AG04450 (cell line): ENCODE results near the gene RANBP2. TPM values are rescaled to one million over a fixed set of nuclear protein-coding genes. Genes with fewer than 3 reads are reported as not detected.
A peak's percentile ranks its signal among the peaks of the same experiment; 100 is the strongest.
"Not testable (repeated sequence)": the region's sequence is repeated elsewhere in the genome, so short reads cannot be mapped to it uniquely, and the experiment has no call there.

Experiments
- CTCF ChIA-PET: fragments of 300-600, 350-600 bp; formaldehyde crosslinking; extraction: SDS; loops from one replicate; lab custom pipeline; 2022; ENCODE audit warnings: antibody characterized with exemption, inconsistent platforms; lab: Charles Lee
- POLR2A ChIA-PET: fragments of 350-600 bp; formaldehyde crosslinking; extraction: SDS; loops from one replicate; lab custom pipeline; 2021; ENCODE audit warnings: antibody characterized with exemption, inconsistent platforms; lab: Yijun Ruan, JAX
- DNase-seq: peaks from one replicate; pipeline ENCODE4 v3.0.0-alpha.2; 2011; ENCODE audit warnings: low read depth, low spot score
- H3K27ac ChIP-seq: one replicate; pipeline ENCODE4 v1.5.1; 2012; ENCODE audit warnings: low read depth, low read length, control low read depth
- H3K27me3 ChIP-seq: one replicate; pipeline ENCODE4 v1.6.0; 2012; ENCODE audit warnings: low read length; ENCODE audit not compliant: control insufficient read depth, insufficient read depth
- H3K4me3 ChIP-seq: 2 replicates; pipeline ENCODE4 v1.5.1; 2011; ENCODE audit warnings: mild to moderate bottlenecking, low read depth, low read length, control low read depth
- H3K9me3 ChIP-seq: 2 replicates; pipeline ENCODE4 v1.5.1; 2012; ENCODE audit warnings: low read length; ENCODE audit not compliant: control insufficient read depth, insufficient read depth
- CTCF ChIP-seq: IDR thresholded peaks from 2 replicates; pipeline ENCODE4 v1.5.1; 2011; ENCODE audit warnings: low read depth, low read length, control low read depth, inconsistent platforms
- polyA minus RNA-seq: library from RNA; depleted of rRNA, polyadenylated mRNA; stranded (reverse); fragments of >200 nt; gene quantifications from 2 replicates; pipeline ENCODE4 v1.2.3, GENCODE V29; 2011; rRNA and poly(A)+ RNA removed
- polyA plus RNA-seq: library from polyadenylated mRNA; depleted of rRNA; stranded (reverse); fragments of >200 nt; gene quantifications from 2 replicates; pipeline ENCODE4 v1.2.3, GENCODE V29; 2011; rRNA removed

Gene RANBP2
- polyA plus RNA-seq (22.2 and 29.0 TPM in 2 replicates), polyA minus RNA-seq (27.7 and 52.6 TPM in 2 replicates)

- CTCF ChIA-PET: no interaction called here
Measured at GRCh38 chr2:108719149-108720044, at the start of gene RANBP2. RANBP2 (plus strand) TSS chr2:108719482; CDS start chr2:108719607, 125 bp downstream.

DNA sequence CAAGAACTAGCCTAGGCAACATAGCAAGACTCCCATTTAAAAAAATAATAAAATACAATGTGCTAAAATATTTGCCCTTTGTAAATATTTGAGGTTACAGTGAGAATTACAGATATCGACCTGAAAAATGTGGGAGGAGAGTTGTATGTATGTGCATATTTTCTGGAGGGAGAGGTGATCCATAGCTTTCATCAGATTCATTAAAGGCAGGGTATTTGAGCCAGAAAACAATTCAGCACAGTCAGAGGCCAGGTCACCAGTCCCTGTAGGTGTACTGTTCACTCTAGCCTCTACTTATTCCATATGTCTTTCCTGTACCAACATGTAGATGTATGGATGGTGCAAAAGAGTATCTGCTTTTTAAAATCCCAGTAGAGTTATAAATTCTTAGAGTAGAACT lies 49.0 kb upstream of the RANBP2 start:
- CTCF ChIA-PET, DNase-seq, H3K27me3 ChIP-seq, POLR2A ChIA-PET, H3K9me3 ChIP-seq, H3K27ac ChIP-seq, H3K4me3 ChIP-seq: not testable (repeated sequence)

More at GRCh38 chr2:108719149-108720044, at the start of gene RANBP2:
- peak within 1 kb of the TSS; percentile 93 for H3K27ac ChIP-seq
- DNase-seq: peak; percentile 96
- no peaks in the 10 kb centered on the region; the same call in 1 of the 2 replicates for H3K9me3 ChIP-seq
- H3K27me3 ChIP-seq: no peaks in the 10 kb centered on the region
- peak within 1 kb of the TSS; percentile 85 for H3K4me3 ChIP-seq
- POLR2A ChIA-PET: no interaction called here
- TF ChIP-seq CTCF: no peak

DNA sequence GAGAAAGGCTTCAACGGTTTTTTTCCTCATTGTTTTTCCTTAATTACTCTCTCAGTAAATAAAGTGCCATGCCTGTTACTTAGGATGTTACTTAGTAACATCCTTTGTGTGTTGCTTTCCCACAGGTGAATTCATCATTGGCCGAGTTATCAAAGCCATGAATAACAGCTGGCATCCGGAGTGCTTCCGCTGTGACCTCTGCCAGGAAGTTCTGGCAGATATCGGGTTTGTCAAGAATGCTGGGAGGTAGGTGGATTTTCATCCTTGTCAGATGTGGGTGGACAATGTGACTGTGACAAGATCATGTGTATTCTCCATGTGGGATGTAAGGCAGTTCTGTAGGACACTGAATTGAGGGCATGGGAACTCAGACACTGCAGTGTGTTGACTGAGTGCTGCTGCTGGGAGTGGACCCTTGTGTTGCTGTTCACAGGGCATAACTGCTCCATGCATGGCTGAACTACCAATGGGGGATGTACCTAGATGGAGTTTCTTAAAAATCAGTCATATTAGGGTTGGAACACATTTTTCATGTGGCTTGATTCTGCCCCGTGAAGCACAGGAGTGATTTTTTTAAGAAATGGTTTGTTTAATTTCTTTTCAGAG lies 47.0 kb upstream of the RANBP2 start:
- H3K27ac ChIP-seq, H3K27me3 ChIP-seq, POLR2A ChIA-PET, H3K9me3 ChIP-seq, DNase-seq, H3K4me3 ChIP-seq, CTCF ChIA-PET: not testable (repeated sequence)

- H3K27me3 ChIP-seq, CTCF ChIA-PET, H3K27ac ChIP-seq, H3K4me3 ChIP-seq, POLR2A ChIA-PET, DNase-seq, H3K9me3 ChIP-seq: not testable (repeated sequence)
Measured at GRCh38 chr2:108676522-108676921, 42.8 kb upstream of the RANBP2 start.

DNA sequence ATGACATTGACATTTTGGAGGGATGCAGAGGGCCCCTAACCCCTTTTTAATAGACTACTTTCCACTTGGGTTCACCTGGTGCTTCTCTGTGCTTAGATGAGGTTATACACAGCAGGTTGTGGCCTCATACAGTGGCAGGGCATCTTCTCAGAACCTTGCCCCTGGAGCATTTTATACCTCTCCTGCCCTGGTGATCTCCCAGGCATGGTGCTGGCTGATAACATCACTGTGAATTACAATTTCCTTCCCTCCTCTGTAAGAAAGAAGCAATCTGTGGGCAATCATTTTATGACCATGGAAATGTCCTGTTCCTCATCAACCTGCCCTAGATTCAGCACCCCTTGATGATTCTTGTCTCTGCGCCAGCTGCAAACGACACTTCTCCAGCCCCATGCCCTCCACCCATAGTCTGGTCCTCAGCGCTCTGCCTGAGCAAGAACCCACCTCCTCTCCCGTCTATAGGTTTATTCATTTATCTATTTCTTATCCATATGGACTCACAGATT lies 42.0 kb upstream of the RANBP2 start:
- POLR2A ChIA-PET, H3K27me3 ChIP-seq, H3K4me3 ChIP-seq, CTCF ChIA-PET, DNase-seq, H3K9me3 ChIP-seq, H3K27ac ChIP-seq: not testable (repeated sequence)

GRCh38 chr2:108678198-108678651 lies 41.1 kb upstream of the RANBP2 start:
- H3K4me3 ChIP-seq, CTCF ChIA-PET, H3K27me3 ChIP-seq, DNase-seq, H3K9me3 ChIP-seq, POLR2A ChIA-PET: not testable (repeated sequence)
- H3K27ac ChIP-seq: peak overlapping the region; percentile 31

- DNase-seq, H3K27ac ChIP-seq, CTCF ChIA-PET, H3K27me3 ChIP-seq, POLR2A ChIA-PET, H3K4me3 ChIP-seq, H3K9me3 ChIP-seq: not testable (repeated sequence)
Measured at GRCh38 chr2:108680805-108681204, 38.5 kb upstream of the RANBP2 start.

- POLR2A ChIA-PET, H3K27me3 ChIP-seq, H3K27ac ChIP-seq, CTCF ChIA-PET, H3K9me3 ChIP-seq, DNase-seq, H3K4me3 ChIP-seq: not testable (repeated sequence)
Measured at GRCh38 chr2:108688818-108689756, 30.2 kb upstream of the RANBP2 start.

DNA sequence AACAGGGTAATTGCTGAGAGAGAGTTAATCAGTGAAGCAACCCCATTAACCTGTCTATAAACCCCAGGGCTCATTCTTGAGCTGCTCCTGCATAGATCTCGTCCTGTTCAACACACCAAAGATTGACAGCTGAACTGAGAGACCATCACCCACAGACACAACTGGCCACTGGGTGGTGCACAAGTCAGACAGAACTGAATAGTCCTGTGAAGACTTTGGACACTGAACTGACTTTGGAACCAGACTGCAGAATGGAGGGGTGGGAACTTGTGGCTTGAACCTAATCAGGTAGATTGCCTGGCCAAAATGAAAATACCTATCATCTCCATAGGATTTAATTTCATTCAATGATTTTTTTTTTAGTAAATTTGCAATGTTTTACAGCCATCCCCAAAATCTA lies 29.3 kb upstream of the RANBP2 start:
- H3K9me3 ChIP-seq, H3K27me3 ChIP-seq, CTCF ChIA-PET, DNase-seq, H3K4me3 ChIP-seq, POLR2A ChIA-PET, H3K27ac ChIP-seq: not testable (repeated sequence)
